GM10266 (cell line): ENCODE results near the gene URB1.

Experiments
- DNase-seq: peaks from one replicate; pipeline ENCODE4 v3.0.0; 2012; ENCODE audit errors: extremely low spot score
- CTCF ChIP-seq: IDR thresholded peaks from 2 replicates; pipeline ENCODE4 v1.5.1; 2012; ENCODE audit warnings: mild to moderate bottlenecking, low read depth; ENCODE audit not compliant: control insufficient read depth, insufficient read depth; ENCODE audit errors: missing control alignments

The URB1 gene

GRCh38 chr21:32309906-32310460, 82.8 kb downstream of the URB1 start:
- no peak for TF ChIP-seq CTCF
- DNase-seq: no peak

GRCh38 chr21:32308696-32309095, 84.1 kb downstream of the URB1 start:
- TF ChIP-seq CTCF: no peak
- no peak for DNase-seq

- no peak for DNase-seq
- no peak for TF ChIP-seq CTCF
These were observed 85.1 kb downstream of the URB1 start for GRCh38 chr21:32307706-32308105.

GRCh38 chr21:32306021-32306780, 86.6 kb downstream of the URB1 start:
- no peak for TF ChIP-seq CTCF
- no peak for DNase-seq

GRCh38 chr21:32304998-32305397, 87.8 kb downstream of the URB1 start:
- no peak for TF ChIP-seq CTCF
- no peak for DNase-seq

- no peak for TF ChIP-seq CTCF
- no peak for DNase-seq
These were observed 89.4 kb downstream of the URB1 start for GRCh38 chr21:32303385-32303784.

- DNase-seq: no peak
- TF ChIP-seq CTCF: no peak
These were observed 90.3 kb downstream of the URB1 start for GRCh38 chr21:32302560-32302959.
